Measurements from ENCODE around the gene NBEA. TPM values are rescaled to one million over a fixed set of nuclear protein-coding genes. Genes with fewer than 3 reads are reported as not detected.

NBEA gene
- total RNA-seq, 1 experiment from 2014 or later: 0.54 TPM

GRCh38 chr13:35198613-35199200 is 256.6 kb downstream of the NBEA start:
- no TSS peak for BruUV-seq (replicated peaks)
- POLR2A ChIA-PET: no interaction called here
- Mint-ChIP-seq H3K4me3 (ENCODE audit: unreplicated experiment) (no peak overlapping the region), H3K4me1 (ENCODE audit: low read depth, unreplicated experiment) (no peaks in the 10 kb centered on the region), H3K9me3 (ENCODE audit: unreplicated experiment) (no peaks in the 10 kb centered on the region), H3K27me3 (ENCODE audit: insufficient read depth, unreplicated experiment) (no peaks in the 10 kb centered on the region), H3K27ac (ENCODE audit: unreplicated experiment) (no peak overlapping the region), H3K36me3 (ENCODE audit: insufficient read depth, unreplicated experiment) (no peaks in the 10 kb centered on the region)
- intact Hi-C loops (cut with micrococcal nuclease; ENCODE audit: unreplicated experiment): no loop called here
- no peak for DNase-seq
- CTCF ChIA-PET: no interaction called here
- Histone ChIP-seq H3K36me3 (ENCODE audit: control insufficient read depth, insufficient read depth, low read length) (no peaks in the 10 kb centered on the region), H3K27me3 (replicated peaks; ENCODE audit: control insufficient read depth, insufficient read depth, low read length) (no peaks in the 10 kb centered on the region), H3K9me3 (no peaks in the 10 kb centered on the region), H3K4me3 (ENCODE audit: low read depth, low read length) (no peak overlapping the region), H3K4me1 (no peaks in the 10 kb centered on the region)
- TF ChIP-seq CTCF (IDR thresholded peaks at IDR 0.05; ENCODE audit: insufficient read depth in 1 of 2, low read depth in 1 of 2, low read length in 1 of 2, severe bottlenecking in 1 of 2, unreplicated experiment in 1 of 2): no peak

- H3K27ac Mint-ChIP-seq (ENCODE audit: unreplicated experiment): no peak overlapping the region
- H3K9me3 Mint-ChIP-seq (ENCODE audit: unreplicated experiment): no peaks in the 10 kb centered on the region
- BruUV-seq (replicated peaks): no TSS peak
- Histone ChIP-seq H3K4me3 (ENCODE audit: low read depth, low read length) (no peak overlapping the region), H3K4me1 (no peaks in the 10 kb centered on the region), H3K36me3 (ENCODE audit: control insufficient read depth, insufficient read depth, low read length) (no peaks in the 10 kb centered on the region), H3K27me3 (replicated peaks; ENCODE audit: control insufficient read depth, insufficient read depth, low read length) (no peaks in the 10 kb centered on the region), H3K9me3 (no peaks in the 10 kb centered on the region)
- no peaks in the 10 kb centered on the region for H3K4me1 Mint-ChIP-seq (ENCODE audit: low read depth, unreplicated experiment)
- H3K4me3 Mint-ChIP-seq (ENCODE audit: unreplicated experiment): no peak overlapping the region
- H3K27me3 Mint-ChIP-seq (ENCODE audit: insufficient read depth, unreplicated experiment): peaks cover 3% of the 10 kb centered on the region
- ChIA-PET POLR2A (no interaction called here), CTCF (no interaction called here)
- DNase-seq: no peak
- TF ChIP-seq CTCF (IDR thresholded peaks at IDR 0.05; ENCODE audit: insufficient read depth in 1 of 2, low read depth in 1 of 2, low read length in 1 of 2, severe bottlenecking in 1 of 2, unreplicated experiment in 1 of 2): no peak
- intact Hi-C loops (cut with micrococcal nuclease; ENCODE audit: unreplicated experiment): no loop called here
- no peaks in the 10 kb centered on the region for H3K36me3 Mint-ChIP-seq (ENCODE audit: insufficient read depth, unreplicated experiment)
Observed at GRCh38 chr13:35208587-35208986, 266.5 kb downstream of the NBEA start.

- Mint-ChIP-seq H3K4me3 (ENCODE audit: unreplicated experiment) (no peak overlapping the region), H3K36me3 (ENCODE audit: insufficient read depth, unreplicated experiment) (no peaks in the 10 kb centered on the region), H3K27me3 (ENCODE audit: insufficient read depth, unreplicated experiment) (peaks cover 3% of the 10 kb centered on the region), H3K27ac (ENCODE audit: unreplicated experiment) (no peak overlapping the region), H3K4me1 (ENCODE audit: low read depth, unreplicated experiment) (no peaks in the 10 kb centered on the region), H3K9me3 (ENCODE audit: unreplicated experiment) (no peaks in the 10 kb centered on the region)
- BruUV-seq (replicated peaks): no TSS peak
- no peaks in the 10 kb centered on the region for H3K4me1 ChIP-seq
- no peaks in the 10 kb centered on the region for H3K27me3 ChIP-seq (replicated peaks; ENCODE audit: control insufficient read depth, insufficient read depth, low read length)
- no peak for DNase-seq
- ChIA-PET POLR2A (no interaction called here), CTCF (no interaction called here)
- intact Hi-C loops (cut with micrococcal nuclease; ENCODE audit: unreplicated experiment): loop anchor here (10.0 kb wide), 1 partner anchor 515 kb away; no protein-coding TSS in a partner anchor
- no peak overlapping the region for H3K4me3 ChIP-seq (ENCODE audit: low read depth, low read length)
- H3K9me3 ChIP-seq: no peaks in the 10 kb centered on the region
- H3K36me3 ChIP-seq (ENCODE audit: control insufficient read depth, insufficient read depth, low read length): no peaks in the 10 kb centered on the region
- no peak for TF ChIP-seq CTCF (IDR thresholded peaks at IDR 0.05; ENCODE audit: insufficient read depth in 1 of 2, low read depth in 1 of 2, low read length in 1 of 2, severe bottlenecking in 1 of 2, unreplicated experiment in 1 of 2)
Observed at GRCh38 chr13:35210261-35210660, 268.2 kb downstream of the NBEA start.
